Measurements from ENCODE around the gene ASCC1. TPM values are rescaled to one million over a fixed set of nuclear protein-coding genes. Genes with fewer than 3 reads are reported as not detected.
A peak's percentile ranks its signal among the peaks of the same experiment; 100 is the strongest.

ASCC1 gene
- total and polyA plus RNA-seq, 2 of the 4 experiments (the other 2 are of a cell fraction) = 15.9 to 21.0 TPM

GRCh38 chr10:72261784-72262404 is 45.8 kb upstream of the ASCC1 start:
- H2BK120ac ChIP-seq (ENCODE audit: low read depth, low read length) = peak overlapping the region; percentile 96
- H3K23ac ChIP-seq (ENCODE audit: low read depth, low read length) = peak overlapping the region; percentile 78
- H3K79me1 ChIP-seq (ENCODE audit: low read depth in 1 of 2, low read length in 2 of 2) = no peaks in the 10 kb centered on the region
- peak overlapping the region; percentile 88 for H3K4me2 ChIP-seq (ENCODE audit: low read depth, low read length)
- H2AFZ ChIP-seq (replicated peaks; ENCODE audit: low read length, poor library complexity) = peak overlapping the region; percentile 97
- no peaks in the 10 kb centered on the region for H3K27me3 ChIP-seq (ENCODE audit: control insufficient read depth, insufficient read depth, low read length)
- H3K27ac ChIP-seq (ENCODE audit: insufficient read depth, low read length) = peak overlapping the region; percentile 97
- TF ChIP-seq USF2 (IDR thresholded peaks at IDR 0.05; ENCODE audit: low read depth, low read length) (no peak), BHLHE40 (IDR thresholded peaks at IDR 0.05; ENCODE audit: low read depth, low read length) (no peak), MAZ (IDR thresholded peaks at IDR 0.05; ENCODE audit: borderline replicate concordance, low read depth, low read length) (no peak), MXI1 (IDR thresholded peaks at IDR 0.05; ENCODE audit: borderline replicate concordance, low read depth, low read length) (no peak), SMC3 (IDR thresholded peaks at IDR 0.05; ENCODE audit: low read depth, low read length) (no peak), CEBPB (IDR thresholded peaks at IDR 0.05; ENCODE audit: low read depth, low read length) (no peak), CTCF (conservative IDR thresholded peaks at IDR 0.05; ENCODE audit: low read depth, low read length) (no peak), POLR2A (IDR thresholded peaks at IDR 0.05; ENCODE audit: low read depth, low read length) (no peak), RFX5 (IDR thresholded peaks at IDR 0.05; ENCODE audit: low read depth, low read length) (no peak), RAD21 (IDR thresholded peaks at IDR 0.05; ENCODE audit: low read length) (no peak), CHD1 (IDR thresholded peaks at IDR 0.05; ENCODE audit: low read depth, low read length) (no peak), NFE2L2 (IDR thresholded peaks at IDR 0.05; ENCODE audit: low read depth, low read length) (no peak), MAFK (IDR thresholded peaks at IDR 0.05; ENCODE audit: low read depth, low read length) (no peak), RCOR1 (IDR thresholded peaks at IDR 0.05; ENCODE audit: insufficient replicate concordance, low read length) (no peak)
- H3K36me3 ChIP-seq (ENCODE audit: control insufficient read depth, insufficient read depth, low read length) = no peaks in the 10 kb centered on the region
- H3K9ac ChIP-seq (ENCODE audit: low read depth, low read length) = peak overlapping the region; percentile 79
- DNase-seq (no peak), ATAC-seq (ENCODE audit: low read depth) (no peak)
- H4K20me1 ChIP-seq (ENCODE audit: insufficient read depth, low read length) = no peaks in the 10 kb centered on the region
- peaks cover 18% of the 10 kb centered on the region for H3K9me1 ChIP-seq (ENCODE audit: insufficient read depth, low read length)
- POLR2A ChIA-PET (ENCODE audit: unreplicated experiment) = no interaction called here
- peak overlapping the region; percentile 95 for H3K18ac ChIP-seq (ENCODE audit: low read depth, low read length)
- H2AK5ac ChIP-seq (ENCODE audit: low read depth, low read length) = peak overlapping the region; percentile 98
- in situ Hi-C loops (cut with MboI; ENCODE audit: low sequenced_read_pairs) = no loop called here
- H4K91ac ChIP-seq (ENCODE audit: insufficient read depth, low read depth, low read length) = peak overlapping the region; percentile 94
- no peak overlapping the region for H3K4me3 ChIP-seq (ENCODE audit: insufficient read depth, low read depth, low read length)
- peaks cover 23% of the 10 kb centered on the region for H3K4me1 ChIP-seq (ENCODE audit: control insufficient read depth, insufficient read depth, low read length)
- no peaks in the 10 kb centered on the region for H3K9me3 ChIP-seq (ENCODE audit: control insufficient read depth, insufficient read depth, low read length)
- peak overlapping the region; percentile 98 for H3K4ac ChIP-seq (ENCODE audit: low read depth, low read length)
- peak overlapping the region; percentile 96 for H3K14ac ChIP-seq (replicated peaks; ENCODE audit: low read depth, low read length)
- WGBS, 2 experiments (ENCODE audit: extremely low coverage in 2 of 2, insufficient read length in 1 of 2) = 100% methylated on average over 2 of the region's 7 CpGs; no CpG with 5 or more reads in 1 of the 2 experiments
- dilution Hi-C loops (cut with HindIII; ENCODE audit: low sequenced_read_pairs, unreplicated experiment) = no loop called here
- peak overlapping the region; percentile 95 for H2BK15ac ChIP-seq (ENCODE audit: low read depth, low read length)
- H2BK5ac ChIP-seq (ENCODE audit: low read depth, low read length, poor library complexity, severe bottlenecking) = peak overlapping the region; percentile 98
- H2BK20ac ChIP-seq (ENCODE audit: low read depth, low read length) = peak overlapping the region; percentile 60
- H2AK9ac ChIP-seq (replicated peaks; ENCODE audit: low read depth, low read length, poor library complexity) = peak overlapping the region; percentile 98
- H3K56ac ChIP-seq (ENCODE audit: extremely low read depth, insufficient read depth, low read length) = peak overlapping the region; percentile 89
- H4K8ac ChIP-seq (ENCODE audit: low read depth in 2 of 2, low read length in 2 of 2) = peak overlapping the region; percentile 83 to 98
- CTCF ChIA-PET = no interaction called here
- H4K5ac ChIP-seq (ENCODE audit: low read depth, low read length) = peak overlapping the region; percentile 93
- no TSS peak for BruUV-seq (replicated peaks)
- intact Hi-C loops (cut with micrococcal nuclease) = loop anchor here (1.0 to 2.0 kb wide), 2 partner anchors 11 to 17 kb away; partner anchors contain the start of gene DDIT4

Data from IMR-90 (cell line).